DOHH2 (cell line): ENCODE data around the gene ATXN2.

Experiments used
- H3F3A ChIP-seq: fragments of 200-600 bp; sonication (generic), shearing (Covaris generic); 2 replicates; pipeline ENCODE4 v1.6.0; 2016; ENCODE audit warnings: antibody characterized with exemption, mild to moderate bottlenecking; ENCODE audit not compliant: control insufficient read depth, insufficient read depth
- H3K27ac ChIP-seq: fragments of 200-600 bp; sonication (generic); 2 replicates; pipeline ENCODE4 v1.5.1; 2014; ENCODE audit warnings: low read depth, mild to moderate bottlenecking, low read length, moderate library complexity
- H3K27me3 ChIP-seq: fragments of 200-600 bp; sonication (generic); 2 replicates; pipeline ENCODE4 v1.6.1; 2014; ENCODE audit warnings: mild to moderate bottlenecking, low read length, mixed read lengths; ENCODE audit not compliant: control insufficient read depth
- H3K36me3 ChIP-seq: fragments of 200-600 bp; sonication (generic); 2 replicates; pipeline ENCODE4 v1.6.1; 2014; ENCODE audit warnings: mild to moderate bottlenecking, low read length, moderate library complexity, mixed read lengths; ENCODE audit not compliant: control insufficient read depth
- H3K4me1 ChIP-seq: fragments of 200-600 bp; sonication (generic); 2 replicates; pipeline ENCODE4 v1.6.1; 2014; ENCODE audit warnings: mild to moderate bottlenecking, low read length, mixed read lengths; ENCODE audit not compliant: control insufficient read depth
- H3K4me2 ChIP-seq: fragments of 200-600 bp; sonication (generic); 2 replicates; pipeline ENCODE4 v1.6.0; 2014; ENCODE audit warnings: mild to moderate bottlenecking, low read length, moderate library complexity
- H3K4me3 ChIP-seq: fragments of 200-600 bp; sonication (generic); 2 replicates; pipeline ENCODE4 v1.5.1; 2014; ENCODE audit warnings: mild to moderate bottlenecking, low read length, mixed read lengths
- H3K79me2 ChIP-seq: fragments of 200-600 bp; sonication (generic); 2 replicates; pipeline ENCODE4 v1.6.1; 2014; ENCODE audit warnings: mild to moderate bottlenecking, low read length, mixed read lengths; ENCODE audit not compliant: control insufficient read depth
- H3K9me2 ChIP-seq: fragments of 200-600 bp; sonication (generic); replicated peaks from 2 replicates; pipeline ENCODE4 v1.6.1; 2014; ENCODE audit warnings: mild to moderate bottlenecking, low read length, mixed read lengths; ENCODE audit not compliant: control insufficient read depth
- H3K9me3 ChIP-seq: fragments of 200-600 bp; sonication (generic); 2 replicates; pipeline ENCODE4 v1.6.1; 2014; ENCODE audit warnings: antibody characterized with exemption, low read length, mixed read lengths; ENCODE audit not compliant: control insufficient read depth, insufficient read depth
- H4K20me1 ChIP-seq: fragments of 200-600 bp; sonication (generic); 2 replicates; pipeline ENCODE4 v1.6.0; 2014; ENCODE audit warnings: low read depth, mild to moderate bottlenecking, antibody characterized with exemption, low read length, moderate library complexity; ENCODE audit not compliant: control insufficient read depth, insufficient read depth
- EZH2phosphoT487 ChIP-seq: fragments of 200-600 bp; sonication (generic); IDR thresholded peaks from 2 replicates; pipeline ENCODE4 v1.6.1; 2017; ENCODE audit warnings: borderline replicate concordance, mild to moderate bottlenecking, antibody characterized with exemption, low read length, moderate library complexity, mixed read lengths
- TF ChIP-seq, protein P1 (sequence below): fragments of 200-600 bp; sonication (generic); IDR thresholded peaks from one replicate; pipeline ENCODE4 v1.5.1; 2014; ENCODE audit warnings: antibody characterized with exemption, mild to moderate bottlenecking, low read depth, low read length; ENCODE audit not compliant: poor library complexity, severe bottlenecking

ATXN2 gene

DNA sequence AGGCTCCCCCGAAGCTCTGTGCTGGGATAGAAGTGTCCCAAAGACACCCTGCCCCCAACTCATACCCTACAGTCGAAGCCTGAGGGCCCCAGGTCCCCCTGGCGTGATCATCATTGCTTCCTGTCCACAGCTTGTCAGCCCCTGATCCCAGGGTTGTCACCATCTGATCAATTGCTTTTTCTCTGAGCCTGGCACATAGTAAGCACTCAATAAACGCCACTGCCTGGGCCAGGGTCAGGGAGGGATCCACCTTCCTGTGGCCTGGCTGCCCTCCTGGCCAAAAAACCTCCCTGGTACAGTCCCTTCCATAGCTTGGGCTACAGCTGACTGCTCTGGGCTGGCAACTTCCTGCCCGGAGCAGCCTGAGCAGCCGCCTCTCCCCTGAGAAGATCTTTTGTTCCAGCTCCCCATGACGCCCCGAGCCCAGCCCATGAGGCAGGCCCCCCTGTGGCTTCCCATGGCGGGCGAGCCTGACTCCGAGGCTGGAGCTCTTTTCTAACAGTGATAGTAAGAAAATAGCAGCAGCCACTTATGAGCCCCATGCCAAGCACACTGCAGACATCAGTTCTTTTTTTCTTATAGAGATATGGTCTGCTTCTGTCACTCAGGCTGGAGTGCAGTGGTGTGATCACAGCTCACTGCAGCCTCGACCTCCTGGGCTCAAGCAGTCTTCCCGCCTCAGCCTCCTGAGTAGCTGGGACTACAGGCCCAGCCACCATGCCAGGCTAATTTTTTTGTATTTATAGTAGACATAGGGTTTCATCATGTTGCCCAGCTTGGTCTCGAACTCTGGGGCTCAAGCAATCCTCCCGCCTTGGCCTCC, 186.9 kb downstream of the ATXN2 start:
- H3K4me2 ChIP-seq, result no peak overlapping the region
- H3K9me3 ChIP-seq, result no peaks in the 10 kb centered on the region
- no peaks in the 10 kb centered on the region for H3K27me3 ChIP-seq
- no peak overlapping the region for H3K27ac ChIP-seq
- peaks cover 91% of the 10 kb centered on the region for H3K79me2 ChIP-seq
- H3K36me3 ChIP-seq, result 0 out of 2 replicates have a peak, but pooled peaks cover 2% of the 10 kb centered on the region
- TF ChIP-seq, protein P1, sequence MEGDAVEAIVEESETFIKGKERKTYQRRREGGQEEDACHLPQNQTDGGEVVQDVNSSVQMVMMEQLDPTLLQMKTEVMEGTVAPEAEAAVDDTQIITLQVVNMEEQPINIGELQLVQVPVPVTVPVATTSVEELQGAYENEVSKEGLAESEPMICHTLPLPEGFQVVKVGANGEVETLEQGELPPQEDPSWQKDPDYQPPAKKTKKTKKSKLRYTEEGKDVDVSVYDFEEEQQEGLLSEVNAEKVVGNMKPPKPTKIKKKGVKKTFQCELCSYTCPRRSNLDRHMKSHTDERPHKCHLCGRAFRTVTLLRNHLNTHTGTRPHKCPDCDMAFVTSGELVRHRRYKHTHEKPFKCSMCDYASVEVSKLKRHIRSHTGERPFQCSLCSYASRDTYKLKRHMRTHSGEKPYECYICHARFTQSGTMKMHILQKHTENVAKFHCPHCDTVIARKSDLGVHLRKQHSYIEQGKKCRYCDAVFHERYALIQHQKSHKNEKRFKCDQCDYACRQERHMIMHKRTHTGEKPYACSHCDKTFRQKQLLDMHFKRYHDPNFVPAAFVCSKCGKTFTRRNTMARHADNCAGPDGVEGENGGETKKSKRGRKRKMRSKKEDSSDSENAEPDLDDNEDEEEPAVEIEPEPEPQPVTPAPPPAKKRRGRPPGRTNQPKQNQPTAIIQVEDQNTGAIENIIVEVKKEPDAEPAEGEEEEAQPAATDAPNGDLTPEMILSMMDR, result no peak
- no peak for TF ChIP-seq EZH2phosphoT487
- H3K9me2 ChIP-seq, result no peaks in the 10 kb centered on the region
- H3F3A ChIP-seq, result no peaks in the 10 kb centered on the region; the same call in 1 of the 2 replicates
- no peak overlapping the region for H3K4me3 ChIP-seq
- H4K20me1 ChIP-seq, result peaks cover 45% of the 10 kb centered on the region
- peaks cover 52% of the 10 kb centered on the region for H3K4me1 ChIP-seq

GRCh38 chr12:111411185-111411764, 187.8 kb downstream of the ATXN2 start:
- Histone ChIP-seq H3K27me3 (no peaks in the 10 kb centered on the region), H3K4me2 (no peak overlapping the region), H3K9me3 (no peaks in the 10 kb centered on the region), H3K4me1 (peaks cover 59% of the 10 kb centered on the region), H3K36me3 (peaks cover 9% of the 10 kb centered on the region; the same call in 1 of the 2 replicates), H3K9me2 (no peaks in the 10 kb centered on the region), H3K4me3 (no peak overlapping the region), H3K79me2 (peaks cover 93% of the 10 kb centered on the region), H3K27ac (no peak overlapping the region), H4K20me1 (peaks cover 47% of the 10 kb centered on the region), H3F3A (peaks cover 3% of the 10 kb centered on the region; the same call in 1 of the 2 replicates)
- no peak for TF ChIP-seq EZH2phosphoT487
- TF ChIP-seq, protein P1, result no peak

GRCh38 chr12:111410431-111411184, 188.5 kb downstream of the ATXN2 start:
- Histone ChIP-seq H3K4me1 (peaks cover 59% of the 10 kb centered on the region), H3F3A (peaks cover 3% of the 10 kb centered on the region; the same call in 1 of the 2 replicates), H3K4me2 (no peak overlapping the region; the same call in 1 of the 2 replicates), H3K36me3 (peaks cover 11% of the 10 kb centered on the region; the same call in 1 of the 2 replicates), H3K4me3 (no peak overlapping the region), H3K27me3 (no peaks in the 10 kb centered on the region), H3K79me2 (peaks cover 93% of the 10 kb centered on the region), H4K20me1 (peaks cover 47% of the 10 kb centered on the region), H3K9me2 (no peaks in the 10 kb centered on the region), H3K9me3 (no peaks in the 10 kb centered on the region), H3K27ac (no peak overlapping the region)
- TF ChIP-seq, protein P1, result no peak
- TF ChIP-seq EZH2phosphoT487, result no peak
